SK-N-MC (cell line): Measurements from ENCODE around the gene PDPR.
"Not testable (repeated sequence)": the region's sequence is repeated elsewhere in the genome, so short reads cannot be mapped to it uniquely, and the experiment has no call there.

Experiments
- DNase-seq: peaks from one replicate; pipeline ENCODE4 v3.0.0-alpha.2; 2011; ENCODE audit warnings: low read depth, low spot score
- H3K27ac ChIP-seq: fragments of 200-600 bp; sonication (generic); 2 replicates; pipeline ENCODE4 v1.5.1; 2016; ENCODE audit warnings: mixed run types
- H3K36me3 ChIP-seq: fragments of 200-600 bp; sonication (generic); 2 replicates; pipeline ENCODE4 v1.6.1; 2017; ENCODE audit warnings: antibody characterized with exemption, low read length, mixed read lengths; ENCODE audit not compliant: insufficient read depth
- H3K4me3 ChIP-seq: fragments of 200-600 bp; sonication (generic); 2 replicates; pipeline ENCODE4 v1.5.1; 2016
- H3K9ac ChIP-seq: fragments of 200-600 bp; sonication (generic); 2 replicates; pipeline ENCODE4 v1.8.0; 2017; ENCODE audit warnings: mixed run types, mixed read lengths; ENCODE audit not compliant: insufficient read length
- H3K9me3 ChIP-seq: fragments of 200-600 bp; sonication (generic); 2 replicates; pipeline ENCODE4 v1.6.1; 2017; ENCODE audit warnings: low read depth, mild to moderate bottlenecking, antibody characterized with exemption, low read length, moderate library complexity, mixed read lengths
- EZH2 ChIP-seq: fragments of 200-600 bp; sonication (generic); IDR thresholded peaks from one replicate; pipeline ENCODE4 v1.6.1; 2017; ENCODE audit warnings: antibody characterized with exemption
- FOXP2 ChIP-seq: optimal IDR thresholded peaks from 2 replicates; pipeline ENCODE3; 2011; ENCODE audit warnings: mild to moderate bottlenecking, moderate library complexity; ENCODE audit not compliant: insufficient read depth; ENCODE audit errors: extremely low read length, control extremely low read depth
- POLR2AphosphoS5 ChIP-seq: IDR thresholded peaks from 2 replicates; pipeline ENCODE4 v1.6.1; 2012; ENCODE audit warnings: mild to moderate bottlenecking, low read depth, low read length, borderline replicate concordance

PDPR gene

GRCh38 chr16:70158261-70158939 is 44.3 kb downstream of the PDPR start:
- DNase-seq = no peak
- Histone ChIP-seq H3K27ac (no peak overlapping the region), H3K36me3 (no peaks in the 10 kb centered on the region; the same call in 1 of the 2 replicates), H3K9ac (no peak overlapping the region), H3K4me3 (no peak overlapping the region), H3K9me3 (no peaks in the 10 kb centered on the region)
- TF ChIP-seq EZH2 (no peak), POLR2AphosphoS5 (no peak), FOXP2 (no peak)

GRCh38 chr16:70159355-70160348 is 45.5 kb downstream of the PDPR start:
- DNase-seq = no peak
- no peak overlapping the region for H3K4me3 ChIP-seq
- no peak overlapping the region for H3K9ac ChIP-seq
- no peak overlapping the region for H3K27ac ChIP-seq
- no peaks in the 10 kb centered on the region for H3K9me3 ChIP-seq
- H3K36me3 ChIP-seq = no peaks in the 10 kb centered on the region; the same call in 1 of the 2 replicates
- TF ChIP-seq FOXP2 = no peak
- TF ChIP-seq POLR2AphosphoS5 = no peak
- TF ChIP-seq EZH2 = no peak

DNA sequence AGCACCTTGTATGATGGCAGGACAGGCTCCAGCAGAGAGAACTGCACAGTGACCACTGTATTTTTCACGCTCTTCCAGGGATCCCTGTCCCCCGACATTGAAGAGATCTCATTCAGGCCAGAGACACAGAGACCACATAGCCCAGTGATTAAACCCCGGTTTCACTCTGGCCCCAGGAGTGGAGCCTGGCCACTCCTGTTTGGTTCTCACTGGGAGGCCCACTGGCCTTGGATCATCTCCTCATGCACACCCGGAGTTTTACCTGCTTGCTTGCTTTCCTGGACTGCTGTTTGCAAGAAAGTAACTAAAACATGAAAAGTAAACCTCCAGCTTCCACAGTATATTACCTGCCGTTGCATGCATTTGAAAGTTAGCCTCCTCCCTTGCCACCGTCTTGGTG is 46.3 kb downstream of the PDPR start:
- H3K9ac ChIP-seq = no peak overlapping the region
- H3K27ac ChIP-seq = no peak overlapping the region
- no peaks in the 10 kb centered on the region; the same call in 1 of the 2 replicates for H3K36me3 ChIP-seq
- no peak for TF ChIP-seq POLR2AphosphoS5
- no peak for TF ChIP-seq EZH2
- no peak for TF ChIP-seq FOXP2
- no peak overlapping the region for H3K4me3 ChIP-seq
- no peaks in the 10 kb centered on the region for H3K9me3 ChIP-seq
- no peak for DNase-seq

DNA sequence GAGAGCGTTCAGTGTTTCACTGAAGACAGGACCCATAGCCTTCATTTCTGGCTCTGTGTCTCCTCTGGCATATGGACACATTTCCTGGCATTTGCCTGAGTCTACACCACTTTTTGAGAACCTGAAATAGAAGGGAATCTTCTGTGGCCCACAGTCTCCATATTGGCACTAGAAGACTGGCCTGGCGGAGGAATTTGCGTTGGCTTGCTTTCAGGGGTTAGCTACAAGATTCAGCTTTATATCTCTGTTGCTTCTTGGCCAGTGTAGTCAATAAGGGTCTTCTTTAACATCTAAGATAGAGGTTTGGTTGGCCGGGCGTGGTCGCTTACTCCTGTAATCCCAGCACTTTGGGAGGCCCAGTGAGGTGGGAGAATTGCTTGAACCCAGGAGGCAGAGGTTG is 46.7 kb downstream of the PDPR start:
- Histone ChIP-seq H3K9me3 (no peaks in the 10 kb centered on the region), H3K36me3 (no peaks in the 10 kb centered on the region; the same call in 1 of the 2 replicates), H3K9ac (no peak overlapping the region), H3K4me3 (no peak overlapping the region), H3K27ac (no peak overlapping the region)
- TF ChIP-seq POLR2AphosphoS5 (no peak), EZH2 (no peak), FOXP2 (no peak)
- no peak for DNase-seq

- H3K9me3 ChIP-seq = no peaks in the 10 kb centered on the region
- H3K27ac ChIP-seq = no peak overlapping the region
- H3K4me3 ChIP-seq = no peak overlapping the region
- no peak for DNase-seq
- H3K36me3 ChIP-seq = no peaks in the 10 kb centered on the region; the same call in 1 of the 2 replicates
- no peak for TF ChIP-seq EZH2
- no peak for TF ChIP-seq FOXP2
- TF ChIP-seq POLR2AphosphoS5 = no peak
- H3K9ac ChIP-seq = no peak overlapping the region
These were observed 47.2 kb downstream of the PDPR start for GRCh38 chr16:70161350-70161749.

GRCh38 chr16:70162041-70162451 is 47.9 kb downstream of the PDPR start:
- Histone ChIP-seq H3K4me3 (no peak overlapping the region), H3K36me3 (no peaks in the 10 kb centered on the region), H3K27ac (no peak overlapping the region), H3K9me3 (no peaks in the 10 kb centered on the region), H3K9ac (no peak overlapping the region)
- TF ChIP-seq FOXP2 (no peak), POLR2AphosphoS5 (no peak), EZH2 (no peak)
- no peak for DNase-seq

- H3K9ac ChIP-seq = no peak overlapping the region
- TF ChIP-seq FOXP2 (no peak), EZH2 (no peak), POLR2AphosphoS5 (no peak)
- no peak overlapping the region for H3K27ac ChIP-seq
- H3K36me3 ChIP-seq = no peaks in the 10 kb centered on the region
- no peaks in the 10 kb centered on the region for H3K9me3 ChIP-seq
- no peak overlapping the region for H3K4me3 ChIP-seq
- no peak for DNase-seq
These were observed 49.5 kb downstream of the PDPR start for GRCh38 chr16:70163596-70163995.

DNA sequence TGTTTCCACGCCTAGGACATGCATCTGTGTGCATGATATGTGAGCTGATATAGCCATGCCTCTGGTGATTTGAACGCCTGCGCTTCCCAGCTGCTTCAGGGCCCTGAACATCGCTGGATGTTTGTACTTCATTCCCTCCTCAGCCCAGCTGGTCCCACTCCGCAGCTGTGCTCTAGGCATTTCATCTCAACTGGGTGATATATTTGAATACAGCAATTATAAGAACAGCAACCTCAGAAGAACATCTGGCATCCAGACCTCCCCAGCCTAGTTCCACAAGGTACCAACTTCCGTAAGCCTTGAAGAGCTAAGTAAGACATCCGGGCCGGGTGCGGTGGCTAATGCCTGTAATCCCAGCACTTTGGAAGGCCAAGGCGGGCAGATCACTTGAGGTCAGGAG is 52.6 kb downstream of the PDPR start:
- H3K9me3 ChIP-seq, H3K9ac ChIP-seq, H3K27ac ChIP-seq, H3K36me3 ChIP-seq, DNase-seq, H3K4me3 ChIP-seq: not testable (repeated sequence)

DNA sequence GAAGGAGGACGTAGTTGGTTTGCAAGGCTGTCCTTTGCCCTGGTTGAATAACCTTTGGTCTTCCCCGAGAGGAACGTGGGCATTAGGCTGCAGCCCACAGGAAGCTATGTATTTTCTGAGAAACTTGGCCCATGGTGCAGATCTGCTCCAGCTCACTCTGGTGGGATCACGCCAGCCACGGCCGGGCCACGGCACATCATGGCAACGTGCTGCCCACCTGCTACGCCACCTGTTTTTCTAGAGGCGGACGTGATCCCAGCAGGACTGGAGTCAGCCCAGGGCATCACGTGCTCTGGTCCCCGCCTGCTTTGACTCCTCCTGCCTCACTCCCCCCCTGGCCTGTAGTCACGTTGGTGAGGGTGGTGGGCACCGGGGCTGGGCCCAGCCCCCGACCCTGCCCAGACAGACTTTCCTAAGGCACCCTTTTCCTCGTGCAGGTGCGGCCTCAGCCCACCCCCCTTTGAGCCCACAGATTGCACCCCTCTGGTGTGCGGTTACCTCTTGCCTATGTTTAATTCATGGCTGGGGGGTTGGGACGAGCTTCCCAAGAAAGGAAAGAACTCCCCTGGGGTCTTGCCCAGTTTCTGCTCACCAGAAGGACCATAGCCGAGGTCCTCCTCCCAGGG is 59.2 kb downstream of the PDPR start, which contains the start of gene CLEC18C:
Gene CLEC18C (plus strand): TSS at position 576 of the 626 bp plus-strand sequence. CDS start 492 bp downstream, outside the sequence.
- not testable (repeated sequence) for DNase-seq, H3K27ac ChIP-seq, H3K4me3 ChIP-seq, H3K9me3 ChIP-seq, H3K9ac ChIP-seq, H3K36me3 ChIP-seq

DNA sequence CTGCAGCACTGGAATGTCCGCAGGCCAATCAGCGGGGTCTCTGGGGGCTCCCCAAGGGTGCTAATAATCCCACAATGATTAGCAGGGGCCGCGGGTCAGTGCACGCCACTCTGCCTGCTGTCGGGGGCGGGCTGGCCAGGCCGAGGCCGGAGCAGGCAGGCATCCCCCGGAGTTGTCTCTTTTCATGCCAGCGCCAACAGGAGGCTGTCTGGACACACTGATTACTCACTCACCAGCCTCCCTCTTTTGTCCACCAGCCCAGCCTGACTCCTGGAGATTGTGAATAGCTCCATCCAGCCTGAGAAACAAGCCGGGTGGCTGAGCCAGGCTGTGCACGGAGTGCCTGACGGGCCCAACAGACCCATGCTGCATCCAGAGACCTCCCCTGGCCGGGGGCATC is 59.8 kb downstream of the PDPR start:
- H3K9me3 ChIP-seq, H3K27ac ChIP-seq, H3K4me3 ChIP-seq, H3K36me3 ChIP-seq, DNase-seq, H3K9ac ChIP-seq: not testable (repeated sequence)

GRCh38 chr16:70174387-70174932 is 60.3 kb downstream of the PDPR start:
- DNase-seq, H3K36me3 ChIP-seq, H3K9ac ChIP-seq, H3K27ac ChIP-seq, H3K4me3 ChIP-seq, H3K9me3 ChIP-seq: not testable (repeated sequence)
